ENCODE data around the gene PRKCA. TPM values are rescaled to one million over a fixed set of nuclear protein-coding genes. Genes with fewer than 3 reads are reported as not detected.
"Not testable (repeated sequence)": the region's sequence is repeated elsewhere in the genome, so short reads cannot be mapped to it uniquely, and the experiment has no call there.

Gene PRKCA
- polyA plus RNA-seq, 1 donor: 24.4 TPM

DNA sequence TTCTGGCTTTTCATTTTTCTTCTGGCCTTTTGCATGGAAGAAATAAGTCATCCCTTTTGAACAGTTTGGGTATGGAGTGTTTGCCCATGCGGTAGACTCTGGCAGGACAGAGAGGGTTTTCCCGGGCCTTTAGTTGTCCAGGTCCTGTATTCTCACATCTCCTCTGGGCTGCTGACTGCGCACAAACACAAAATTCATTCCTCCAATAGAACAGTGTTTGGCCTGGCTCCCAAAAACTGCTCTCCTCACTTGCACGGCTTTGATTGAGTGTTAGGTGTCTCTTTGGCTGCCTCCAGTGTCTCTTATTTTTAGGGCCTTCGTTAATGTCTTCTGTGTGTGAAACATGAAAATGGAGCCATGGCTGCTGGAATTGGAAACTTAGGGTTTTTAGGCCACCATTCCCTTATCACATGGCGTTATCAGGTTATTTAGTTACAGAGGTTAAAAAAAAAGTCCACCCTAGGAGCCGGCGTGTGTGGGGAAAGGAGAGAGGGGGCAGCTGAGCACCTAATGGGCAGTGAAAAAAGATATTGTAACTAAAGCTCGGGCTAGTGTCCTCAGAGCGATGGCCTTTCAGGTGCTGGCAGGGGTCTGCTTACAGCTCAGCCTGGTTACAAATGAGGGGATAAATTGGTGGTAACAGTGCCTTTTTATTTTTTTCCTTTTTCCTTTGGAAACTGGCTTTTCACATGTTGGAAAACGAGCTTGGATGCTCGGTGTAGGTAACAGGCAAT lies 47.3 kb downstream of the PRKCA start:
- Histone ChIP-seq H3K9me3 (ENCODE audit: control insufficient read depth, low read depth, low read length) (no peaks in the 10 kb centered on the region), H3K4me3 (ENCODE audit: low read length) (no peak overlapping the region), H3K36me3 (ENCODE audit: control insufficient read depth, insufficient read depth, low read length) (no peaks in the 10 kb centered on the region), H3K4me1 (ENCODE audit: control insufficient read depth, insufficient read depth, low read length) (peaks cover 54% of the 10 kb centered on the region), H3K27me3 (ENCODE audit: control insufficient read depth, insufficient read depth, low read length) (no peaks in the 10 kb centered on the region), H3K27ac (ENCODE audit: low read length) (peak overlapping the region; percentile 73)
- peak in 1 of 2 donors; percentile 31 for DNase-seq
- 33% methylated on average over 1 of the region's 12 CpGs for WGBS (ENCODE audit: insufficient coverage, low lambda C conversion rate)

DNA sequence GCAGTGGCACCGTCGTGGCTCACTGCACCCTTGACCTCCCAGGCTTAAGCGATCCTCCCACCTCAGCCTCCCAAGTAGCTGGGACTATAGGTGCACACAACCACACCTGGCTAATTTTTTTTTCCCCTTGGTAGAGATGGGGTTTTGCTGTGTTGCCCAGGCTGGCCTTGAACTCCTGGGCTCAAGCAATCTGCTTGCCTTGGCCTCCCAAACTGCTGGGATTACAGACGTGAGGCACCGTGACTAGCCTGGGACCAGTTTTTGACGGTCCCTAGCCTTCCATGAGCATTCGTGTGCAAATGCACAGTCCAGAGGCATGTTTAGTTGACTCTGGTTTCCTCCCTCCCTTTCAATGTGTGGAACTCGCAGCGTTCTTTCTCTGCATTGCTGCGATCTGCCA lies 48.2 kb downstream of the PRKCA start:
- not testable (repeated sequence) for H3K36me3 ChIP-seq (ENCODE audit: control insufficient read depth, insufficient read depth, low read length); H3K27ac ChIP-seq (ENCODE audit: low read length); DNase-seq; H3K4me3 ChIP-seq (ENCODE audit: low read length); H3K27me3 ChIP-seq (ENCODE audit: control insufficient read depth, insufficient read depth, low read length); H3K9me3 ChIP-seq (ENCODE audit: control insufficient read depth, low read depth, low read length)
- WGBS (ENCODE audit: insufficient coverage, low lambda C conversion rate): no CpG with 5 or more reads among the region's 10 CpGs
- peaks cover 53% of the 10 kb centered on the region for H3K4me1 ChIP-seq (ENCODE audit: control insufficient read depth, insufficient read depth, low read length)

DNA sequence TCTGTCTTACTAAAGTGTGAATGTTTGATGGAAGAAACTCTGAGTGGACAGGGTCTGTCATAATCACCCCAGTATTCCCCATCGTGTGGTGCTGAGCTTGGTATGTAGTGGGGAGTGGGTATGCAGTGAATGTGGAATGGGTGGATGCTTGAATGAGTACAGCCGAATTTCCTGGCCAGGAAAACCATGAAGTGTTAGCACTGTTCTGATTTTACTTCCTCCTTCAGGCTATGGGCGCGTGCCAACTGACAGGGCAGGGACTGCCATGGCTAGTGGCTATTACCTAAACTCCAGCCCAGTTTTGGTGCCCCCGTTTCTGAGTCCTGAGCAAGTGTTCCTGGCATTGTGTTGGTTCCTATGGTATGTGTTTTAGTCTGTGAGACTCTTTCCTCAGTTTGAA lies 48.6 kb downstream of the PRKCA start:
- Histone ChIP-seq H3K4me3 (ENCODE audit: low read length) (no peak overlapping the region), H3K27me3 (ENCODE audit: control insufficient read depth, insufficient read depth, low read length) (no peaks in the 10 kb centered on the region), H3K36me3 (ENCODE audit: control insufficient read depth, insufficient read depth, low read length) (no peaks in the 10 kb centered on the region), H3K27ac (ENCODE audit: low read length) (peak overlapping the region; percentile 71), H3K4me1 (ENCODE audit: control insufficient read depth, insufficient read depth, low read length) (peaks cover 48% of the 10 kb centered on the region), H3K9me3 (ENCODE audit: control insufficient read depth, low read depth, low read length) (no peaks in the 10 kb centered on the region)
- peak in 1 of 2 donors; percentile 39 for DNase-seq
- no CpG with 5 or more reads among the region's 5 CpGs for WGBS (ENCODE audit: insufficient coverage, low lambda C conversion rate)

DNA sequence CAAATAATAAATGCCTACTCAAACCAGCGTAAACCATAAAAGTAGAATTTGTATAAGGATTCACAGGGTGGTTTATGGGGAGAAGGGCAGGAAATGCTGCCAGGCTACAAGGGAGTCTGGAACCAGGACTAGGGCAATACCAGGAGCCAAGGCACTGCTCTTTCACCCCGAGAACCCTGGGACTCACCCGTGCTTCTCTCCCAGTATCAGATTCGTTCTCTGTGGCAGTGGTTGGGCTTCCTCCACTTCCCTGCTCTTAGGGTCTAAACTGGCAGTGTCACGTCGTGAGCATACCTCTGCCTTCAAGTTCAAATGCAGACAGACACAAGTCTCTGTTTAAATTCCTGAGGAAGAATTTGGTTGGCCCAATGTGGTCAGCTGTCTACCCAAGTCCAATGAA lies 49.3 kb downstream of the PRKCA start:
- H3K4me3 ChIP-seq (ENCODE audit: low read length): no peak overlapping the region
- DNase-seq: peak; percentile 46 to 74
- peak overlapping the region; percentile 71 for H3K27ac ChIP-seq (ENCODE audit: low read length)
- H3K36me3 ChIP-seq (ENCODE audit: control insufficient read depth, insufficient read depth, low read length): no peaks in the 10 kb centered on the region
- no CpG with 5 or more reads among the region's 6 CpGs for WGBS (ENCODE audit: insufficient coverage, low lambda C conversion rate)
- peaks cover 48% of the 10 kb centered on the region for H3K4me1 ChIP-seq (ENCODE audit: control insufficient read depth, insufficient read depth, low read length)
- no peaks in the 10 kb centered on the region for H3K9me3 ChIP-seq (ENCODE audit: control insufficient read depth, low read depth, low read length)
- H3K27me3 ChIP-seq (ENCODE audit: control insufficient read depth, insufficient read depth, low read length): no peaks in the 10 kb centered on the region

DNA sequence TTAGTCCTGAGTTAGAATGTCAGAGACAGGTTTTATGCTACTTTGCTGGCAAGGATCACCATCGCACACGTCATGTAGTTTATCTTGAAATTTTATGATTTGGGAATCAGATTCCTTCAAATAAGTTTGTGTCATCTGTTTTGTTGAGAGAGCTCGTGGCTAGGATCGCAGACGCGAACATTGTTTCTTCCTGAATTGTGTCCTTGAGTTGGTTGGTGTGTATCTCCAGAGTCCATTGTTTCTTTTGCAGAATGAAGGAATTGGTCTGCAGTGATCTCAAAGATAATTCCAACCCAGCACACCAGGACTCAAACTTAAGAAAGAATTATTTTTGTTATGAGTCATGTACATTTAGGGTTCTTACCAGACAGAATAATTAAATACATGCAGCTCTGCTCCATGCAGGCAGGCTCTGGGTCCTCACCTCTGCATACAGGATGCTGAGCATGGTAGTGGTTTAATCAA lies 51.6 kb downstream of the PRKCA start:
- no peaks in the 10 kb centered on the region for H3K27me3 ChIP-seq (ENCODE audit: control insufficient read depth, insufficient read depth, low read length)
- H3K4me3 ChIP-seq (ENCODE audit: low read length): no peak overlapping the region
- H3K36me3 ChIP-seq (ENCODE audit: control insufficient read depth, insufficient read depth, low read length): no peaks in the 10 kb centered on the region
- peaks cover 34% of the 10 kb centered on the region for H3K4me1 ChIP-seq (ENCODE audit: control insufficient read depth, insufficient read depth, low read length)
- no CpG with 5 or more reads among the region's 6 CpGs for WGBS (ENCODE audit: insufficient coverage, low lambda C conversion rate)
- no peak overlapping the region for H3K27ac ChIP-seq (ENCODE audit: low read length)
- H3K9me3 ChIP-seq (ENCODE audit: control insufficient read depth, low read depth, low read length): no peaks in the 10 kb centered on the region
- DNase-seq: no peak

DNA sequence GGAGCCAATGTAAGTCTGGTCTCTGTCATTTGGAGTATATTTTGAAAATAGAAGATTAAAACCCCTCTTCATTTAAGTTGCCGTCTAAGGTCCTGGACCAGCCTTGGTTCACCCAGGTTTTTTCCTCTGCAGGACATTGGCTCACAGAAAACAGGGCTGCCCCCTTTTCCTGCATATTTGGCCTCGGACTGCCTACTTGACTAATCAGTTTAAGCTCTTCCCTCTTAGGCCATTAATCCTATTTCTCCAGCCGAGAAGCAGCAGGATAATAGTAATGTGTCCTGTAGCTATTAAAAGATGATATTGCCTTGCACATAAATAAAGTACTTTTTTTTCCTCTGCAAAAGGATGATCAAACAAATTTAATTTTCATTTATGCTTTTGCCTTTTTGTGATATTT lies 52.1 kb downstream of the PRKCA start:
- Histone ChIP-seq H3K27me3 (ENCODE audit: control insufficient read depth, insufficient read depth, low read length) (no peaks in the 10 kb centered on the region), H3K9me3 (ENCODE audit: control insufficient read depth, low read depth, low read length) (no peaks in the 10 kb centered on the region), H3K27ac (ENCODE audit: low read length) (no peak overlapping the region), H3K36me3 (ENCODE audit: control insufficient read depth, insufficient read depth, low read length) (no peaks in the 10 kb centered on the region), H3K4me1 (ENCODE audit: control insufficient read depth, insufficient read depth, low read length) (peaks cover 29% of the 10 kb centered on the region), H3K4me3 (ENCODE audit: low read length) (no peak overlapping the region)
- WGBS (ENCODE audit: insufficient coverage, low lambda C conversion rate): 80% methylated on average over 1 of the region's 3 CpGs
- no peak for DNase-seq

DNA sequence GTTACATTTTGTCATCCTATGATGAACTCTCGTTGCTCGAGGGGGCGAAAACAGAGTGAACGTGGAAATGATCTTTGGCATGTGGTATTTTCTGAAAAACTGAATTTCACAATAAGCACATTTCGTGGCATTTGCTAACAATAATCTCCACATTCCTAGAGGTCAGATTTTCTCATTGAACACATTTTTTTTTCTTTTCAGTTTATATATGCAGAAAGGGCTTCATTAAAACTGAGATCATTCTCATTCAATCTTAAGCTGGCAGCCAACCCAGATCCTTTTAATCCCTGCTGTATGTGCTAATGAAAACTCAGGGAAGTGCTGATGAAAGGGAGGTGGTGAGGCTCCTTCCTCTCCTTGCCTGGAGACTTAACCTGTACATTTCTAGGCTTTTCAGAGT lies 52.6 kb downstream of the PRKCA start:
- no peaks in the 10 kb centered on the region for H3K27me3 ChIP-seq (ENCODE audit: control insufficient read depth, insufficient read depth, low read length)
- no peaks in the 10 kb centered on the region for H3K36me3 ChIP-seq (ENCODE audit: control insufficient read depth, insufficient read depth, low read length)
- peaks cover 24% of the 10 kb centered on the region for H3K4me1 ChIP-seq (ENCODE audit: control insufficient read depth, insufficient read depth, low read length)
- no peak overlapping the region for H3K4me3 ChIP-seq (ENCODE audit: low read length)
- no peak for DNase-seq
- no peaks in the 10 kb centered on the region for H3K9me3 ChIP-seq (ENCODE audit: control insufficient read depth, low read depth, low read length)
- no peak overlapping the region for H3K27ac ChIP-seq (ENCODE audit: low read length)
- 95% methylated on average over 4 of the region's 5 CpGs for WGBS (ENCODE audit: insufficient coverage, low lambda C conversion rate)

DNA sequence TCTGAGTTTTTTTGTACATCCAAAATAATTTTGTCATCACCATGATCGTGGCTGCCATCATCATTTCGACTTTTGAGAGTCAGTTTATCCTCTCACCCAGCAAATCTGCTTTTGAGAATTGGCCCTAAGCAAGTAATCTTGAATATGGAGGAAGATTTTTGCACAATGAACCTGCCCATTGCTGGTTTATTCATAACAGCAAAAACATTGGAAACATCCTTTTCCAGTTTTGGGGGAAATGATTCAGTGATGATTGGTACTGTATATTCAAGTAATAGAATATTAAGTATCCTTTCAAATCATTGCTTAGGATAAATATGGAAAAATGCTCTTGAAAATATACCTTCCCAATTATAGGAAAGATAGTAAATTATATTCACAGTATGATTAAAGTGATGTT lies 53.1 kb downstream of the PRKCA start:
- Histone ChIP-seq H3K27ac (ENCODE audit: low read length) (no peak overlapping the region), H3K27me3 (ENCODE audit: control insufficient read depth, insufficient read depth, low read length) (no peaks in the 10 kb centered on the region), H3K36me3 (ENCODE audit: control insufficient read depth, insufficient read depth, low read length) (no peaks in the 10 kb centered on the region), H3K9me3 (ENCODE audit: control insufficient read depth, low read depth, low read length) (no peaks in the 10 kb centered on the region), H3K4me1 (ENCODE audit: control insufficient read depth, insufficient read depth, low read length) (peaks cover 18% of the 10 kb centered on the region), H3K4me3 (ENCODE audit: low read length) (no peak overlapping the region)
- DNase-seq: no peak
- no CpG with 5 or more reads among the region's 2 CpGs for WGBS (ENCODE audit: insufficient coverage, low lambda C conversion rate)

DNA sequence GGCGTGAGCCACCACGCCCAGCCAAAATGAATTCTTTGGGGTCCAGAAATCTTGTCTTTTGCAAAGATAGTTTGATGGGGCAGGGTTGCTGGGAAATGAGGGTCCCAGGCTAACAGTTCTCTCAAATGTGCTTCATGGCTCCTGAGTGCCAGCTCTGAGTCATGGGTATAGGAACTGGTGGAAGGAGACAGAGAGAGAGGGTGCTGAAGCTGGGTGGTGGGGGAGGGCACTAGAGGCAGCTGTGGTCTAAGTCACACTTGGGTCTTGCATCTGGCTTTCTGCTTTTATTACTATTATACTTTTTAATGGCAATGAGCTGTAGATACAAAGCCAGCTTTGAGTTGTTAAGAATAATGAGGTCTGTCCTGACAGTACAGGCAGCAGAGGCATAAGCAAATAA lies 54.6 kb downstream of the PRKCA start:
- Histone ChIP-seq H3K27ac (ENCODE audit: low read length) (no peak overlapping the region), H3K9me3 (ENCODE audit: control insufficient read depth, low read depth, low read length) (no peaks in the 10 kb centered on the region), H3K36me3 (ENCODE audit: control insufficient read depth, insufficient read depth, low read length) (no peaks in the 10 kb centered on the region), H3K4me1 (ENCODE audit: control insufficient read depth, insufficient read depth, low read length) (peaks cover 3% of the 10 kb centered on the region), H3K4me3 (ENCODE audit: low read length) (no peak overlapping the region), H3K27me3 (ENCODE audit: control insufficient read depth, insufficient read depth, low read length) (no peaks in the 10 kb centered on the region)
- DNase-seq: no peak
- no CpG with 5 or more reads among the region's 2 CpGs for WGBS (ENCODE audit: insufficient coverage, low lambda C conversion rate)

DNA sequence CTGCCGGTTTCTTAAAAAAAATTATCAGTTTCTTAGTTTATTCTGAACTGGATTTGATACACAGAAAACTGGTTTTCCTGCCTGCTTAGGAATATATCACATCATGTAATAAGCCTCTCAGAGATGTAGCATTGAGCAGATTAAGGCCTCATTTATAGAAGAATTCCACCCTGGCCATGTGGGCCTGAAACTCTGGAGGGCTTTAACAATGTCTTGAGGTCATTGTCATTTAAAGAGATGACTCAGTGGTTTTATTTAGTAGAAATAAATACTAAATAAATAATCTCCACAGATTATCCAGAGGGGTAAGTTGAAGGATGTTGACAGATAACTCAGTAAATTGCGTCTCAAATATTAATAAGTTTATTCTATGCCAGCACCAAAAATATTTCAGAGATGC lies 56.9 kb downstream of the PRKCA start:
- Histone ChIP-seq H3K9me3 (ENCODE audit: control insufficient read depth, low read depth, low read length) (no peaks in the 10 kb centered on the region), H3K4me3 (ENCODE audit: low read length) (no peak overlapping the region), H3K27ac (ENCODE audit: low read length) (no peak overlapping the region), H3K27me3 (ENCODE audit: control insufficient read depth, insufficient read depth, low read length) (no peaks in the 10 kb centered on the region), H3K36me3 (ENCODE audit: control insufficient read depth, insufficient read depth, low read length) (no peaks in the 10 kb centered on the region), H3K4me1 (ENCODE audit: control insufficient read depth, insufficient read depth, low read length) (no peaks in the 10 kb centered on the region)
- no peak for DNase-seq
- 100% methylated on average over 1 of the region's 2 CpGs for WGBS (ENCODE audit: insufficient coverage, low lambda C conversion rate)

DNA sequence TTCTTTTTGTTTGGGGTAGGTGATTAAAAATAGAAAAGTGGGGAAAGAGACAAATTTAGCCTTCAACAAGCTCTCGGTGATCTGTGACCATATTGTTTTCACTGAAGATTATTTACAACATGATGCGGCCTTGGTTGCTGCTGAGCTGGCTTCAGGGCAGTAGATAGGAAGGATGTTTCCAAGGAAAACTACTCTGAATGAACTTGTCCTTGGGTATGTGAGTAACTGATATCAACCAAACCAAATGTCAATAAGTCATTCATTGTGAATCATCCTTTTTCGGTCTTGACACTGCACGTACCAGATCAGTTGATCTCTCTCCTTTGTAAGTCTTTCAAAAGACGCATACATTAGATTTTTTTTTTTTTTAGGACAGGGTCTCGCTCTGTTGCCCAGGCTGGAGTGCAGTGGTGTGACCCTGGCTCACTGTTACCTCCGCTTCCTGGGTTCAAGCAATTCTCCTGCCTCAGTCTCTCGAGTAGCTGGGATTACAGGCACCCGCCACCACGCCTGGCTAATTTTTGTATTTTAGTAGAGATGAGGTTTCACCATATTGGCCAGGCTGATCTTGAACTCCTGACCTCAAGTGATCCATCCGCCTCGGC lies 58.6 kb downstream of the PRKCA start:
- H3K36me3 ChIP-seq (ENCODE audit: control insufficient read depth, insufficient read depth, low read length); H3K9me3 ChIP-seq (ENCODE audit: control insufficient read depth, low read depth, low read length); H3K27me3 ChIP-seq (ENCODE audit: control insufficient read depth, insufficient read depth, low read length); H3K4me3 ChIP-seq (ENCODE audit: low read length); DNase-seq; H3K27ac ChIP-seq (ENCODE audit: low read length): not testable (repeated sequence)
- peaks cover 10% of the 10 kb centered on the region for H3K4me1 ChIP-seq (ENCODE audit: control insufficient read depth, insufficient read depth, low read length)
- 80% methylated on average over 3 of the region's 12 CpGs for WGBS (ENCODE audit: insufficient coverage, low lambda C conversion rate)

All from large intestine (tissue), 3 donors.